IPS DF 4.7 (cell line): Measurements from ENCODE around the gene IFT81.
"Not testable (repeated sequence)": the region's sequence is repeated elsewhere in the genome, so short reads cannot be mapped to it uniquely, and the experiment has no call there.

Experiments used
- DNase-seq: peaks from one replicate; pipeline ENCODE4 v3.0.0-alpha.2; 2013; ENCODE audit warnings: low spot score; ENCODE audit errors: extremely low read depth

The IFT81 gene

DNA sequence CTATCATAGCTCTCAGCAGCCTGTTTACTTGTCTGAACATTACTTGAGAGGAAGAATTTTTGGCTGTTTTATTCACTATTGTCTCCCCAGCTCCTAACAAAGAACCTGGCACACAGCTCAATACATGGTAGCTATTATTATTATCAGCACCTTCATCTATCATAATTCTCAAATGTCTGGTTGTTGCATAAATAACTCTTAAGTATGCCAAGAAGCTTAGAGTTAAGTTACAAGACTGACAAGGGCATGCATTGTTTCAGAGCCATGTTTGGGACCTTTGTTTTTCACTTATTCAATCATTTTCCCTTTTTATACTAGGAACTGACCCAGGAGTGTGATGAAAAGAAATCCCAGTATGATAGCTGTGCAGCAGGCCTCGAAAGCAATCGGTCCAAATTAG, 79.4 kb downstream of the IFT81 start:
- no peak for DNase-seq

DNA sequence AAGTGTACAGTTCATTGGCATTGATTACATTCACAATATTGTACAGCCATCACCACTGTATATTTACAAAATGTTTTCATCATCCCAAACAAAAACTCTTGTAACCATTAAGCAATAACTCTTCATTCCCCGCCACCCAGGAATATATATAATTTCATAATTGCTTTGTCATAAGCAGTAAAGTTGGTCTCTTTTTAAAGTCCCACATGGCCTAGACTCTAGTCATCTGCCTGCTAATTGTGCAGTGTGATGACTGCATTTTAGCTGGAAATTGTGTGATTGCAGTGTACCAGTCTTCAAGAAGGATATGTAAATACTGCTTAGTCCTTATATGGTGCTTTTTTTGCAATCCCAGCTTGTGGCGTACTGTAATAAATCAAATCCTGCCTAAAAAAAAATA, 81.8 kb downstream of the IFT81 start:
- no peak for DNase-seq

DNA sequence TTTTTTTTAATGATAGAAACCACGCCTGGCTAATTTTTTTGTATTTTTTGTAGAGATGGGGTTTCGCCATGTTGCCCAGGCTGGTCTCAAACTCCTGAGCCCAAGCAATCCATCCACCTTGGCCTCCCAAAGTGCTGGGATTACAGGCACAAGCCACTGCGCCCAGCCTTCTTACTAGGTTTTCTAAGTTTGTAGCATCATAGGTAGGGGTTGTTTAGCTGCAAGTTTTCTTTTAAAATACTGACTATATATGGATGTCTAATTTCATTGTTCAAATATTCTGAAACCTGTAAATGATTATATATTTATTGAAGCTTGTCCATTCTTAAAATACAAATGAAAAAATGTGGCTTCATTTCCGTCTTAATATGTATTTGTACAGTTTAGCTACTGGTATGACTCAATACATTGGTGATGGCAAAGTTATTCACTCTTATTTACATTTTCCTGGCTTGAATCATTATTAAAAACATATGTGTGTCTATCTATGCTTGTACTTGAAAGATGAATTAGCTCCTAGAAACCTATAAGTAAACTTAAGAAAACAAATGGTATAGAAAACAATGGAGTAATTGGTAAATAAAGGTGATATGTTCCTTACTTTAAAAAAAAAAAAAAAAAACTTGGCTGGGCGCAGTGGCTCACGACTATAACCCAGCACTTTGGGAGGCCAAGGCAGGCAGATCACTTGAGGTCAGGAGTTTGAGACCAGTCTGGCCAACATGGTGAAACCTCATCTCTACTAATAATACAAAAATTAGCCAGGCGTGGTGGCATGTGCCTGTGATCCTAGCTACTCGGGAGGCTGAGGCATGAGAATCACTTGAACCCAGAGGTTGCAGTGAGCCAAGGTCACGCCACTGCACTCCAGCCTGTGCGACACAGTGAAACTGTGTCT, 87.7 kb downstream of the IFT81 start:
- DNase-seq = not testable (repeated sequence)

DNA sequence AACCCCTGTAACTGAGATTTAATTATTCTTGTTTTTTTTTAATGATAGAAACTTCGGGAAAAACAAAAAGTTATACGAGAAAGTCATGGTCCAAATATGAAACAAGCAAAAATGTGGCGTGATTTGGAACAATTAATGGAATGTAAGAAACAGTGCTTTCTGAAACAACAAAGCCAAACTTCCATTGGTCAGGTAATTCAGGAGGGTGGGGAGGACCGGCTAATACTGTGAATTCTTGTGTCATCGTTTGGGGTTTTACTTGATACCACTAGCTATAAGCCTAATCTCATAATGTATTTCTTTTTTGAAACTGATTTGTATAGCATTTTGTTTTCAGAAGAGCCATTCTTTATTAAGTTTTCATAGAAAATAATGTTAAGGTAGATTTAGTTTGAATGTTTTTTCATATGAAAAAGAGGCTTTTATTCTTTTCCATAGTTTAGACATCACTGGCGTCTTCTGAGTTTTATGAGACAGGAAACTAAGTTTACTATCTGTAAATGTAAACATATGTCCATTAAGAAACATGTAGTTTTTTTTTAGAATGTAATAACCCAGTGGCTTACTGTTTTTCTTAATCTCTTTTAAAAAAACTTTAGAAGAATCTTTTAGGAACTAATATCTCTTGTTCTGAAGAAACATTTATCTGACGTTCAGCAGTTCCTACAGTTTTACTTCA, 94.0 kb downstream of the IFT81 start:
- DNase-seq = no peak

DNA sequence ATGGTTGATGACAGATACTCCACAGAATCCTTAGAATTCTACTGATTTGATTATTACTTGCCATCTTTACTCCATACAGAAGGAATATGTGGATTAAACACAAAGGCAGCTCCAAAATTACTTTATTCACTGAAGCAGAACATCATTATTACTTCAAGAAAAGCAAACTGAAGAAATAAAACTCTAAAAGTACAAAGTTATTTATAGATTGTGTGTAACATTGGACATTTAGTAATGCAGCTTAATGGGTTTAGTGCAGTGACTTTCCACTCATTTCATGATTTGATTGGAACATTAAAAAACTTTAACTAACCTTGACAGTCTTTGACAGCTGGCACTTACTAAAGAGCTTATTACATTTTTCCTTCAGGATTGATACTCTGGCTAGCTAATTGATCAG, 97.9 kb downstream of the IFT81 start:
- no peak for DNase-seq

DNA sequence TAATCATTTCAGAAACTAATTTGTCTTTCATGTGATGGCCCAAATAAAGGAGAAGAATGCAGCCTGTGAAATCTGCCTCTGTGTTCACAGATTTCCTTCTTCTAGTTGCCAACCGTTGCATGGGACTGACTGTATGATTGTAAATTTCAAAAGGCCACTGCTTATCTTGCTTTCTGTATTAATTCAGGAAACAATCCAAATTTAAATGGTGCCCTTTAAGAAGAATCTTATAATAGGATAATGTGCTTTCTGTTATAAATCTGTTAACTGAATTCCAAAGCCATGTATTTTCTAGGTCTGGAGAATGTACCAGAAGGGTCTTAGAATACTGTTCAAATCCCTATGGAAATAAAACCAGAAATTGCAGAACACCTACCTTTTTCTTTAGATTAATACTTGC, 98.3 kb downstream of the IFT81 start:
- DNase-seq = no peak

DNA sequence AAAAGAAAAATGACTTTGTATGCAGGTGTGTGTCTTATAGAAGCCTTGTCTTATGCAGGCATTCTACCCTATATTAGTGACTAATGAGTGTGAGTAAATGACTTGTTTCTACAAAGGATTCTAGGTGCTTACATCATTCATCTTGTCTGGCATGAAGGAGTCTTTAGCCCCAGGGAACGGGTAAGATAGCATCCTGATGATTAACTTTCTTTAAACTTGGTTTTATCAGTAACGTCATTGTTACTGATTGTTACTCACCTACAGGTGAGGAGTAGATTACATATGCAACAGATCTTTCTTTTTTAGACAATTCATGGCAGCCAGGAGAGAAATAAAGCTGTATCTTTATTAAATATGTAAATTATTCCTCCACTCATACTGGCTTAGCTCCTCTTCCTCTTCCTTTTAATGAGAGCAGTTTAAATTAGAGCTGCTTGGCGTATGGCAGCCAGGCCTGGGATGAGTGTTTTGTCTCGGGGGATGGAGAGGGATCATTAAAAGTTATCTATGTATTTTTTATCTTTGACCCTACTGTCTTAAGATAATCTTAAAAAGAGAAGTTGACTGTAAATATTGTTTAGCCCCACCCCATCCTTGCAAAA, 99.7 kb downstream of the IFT81 start:
- no peak for DNase-seq

DNA sequence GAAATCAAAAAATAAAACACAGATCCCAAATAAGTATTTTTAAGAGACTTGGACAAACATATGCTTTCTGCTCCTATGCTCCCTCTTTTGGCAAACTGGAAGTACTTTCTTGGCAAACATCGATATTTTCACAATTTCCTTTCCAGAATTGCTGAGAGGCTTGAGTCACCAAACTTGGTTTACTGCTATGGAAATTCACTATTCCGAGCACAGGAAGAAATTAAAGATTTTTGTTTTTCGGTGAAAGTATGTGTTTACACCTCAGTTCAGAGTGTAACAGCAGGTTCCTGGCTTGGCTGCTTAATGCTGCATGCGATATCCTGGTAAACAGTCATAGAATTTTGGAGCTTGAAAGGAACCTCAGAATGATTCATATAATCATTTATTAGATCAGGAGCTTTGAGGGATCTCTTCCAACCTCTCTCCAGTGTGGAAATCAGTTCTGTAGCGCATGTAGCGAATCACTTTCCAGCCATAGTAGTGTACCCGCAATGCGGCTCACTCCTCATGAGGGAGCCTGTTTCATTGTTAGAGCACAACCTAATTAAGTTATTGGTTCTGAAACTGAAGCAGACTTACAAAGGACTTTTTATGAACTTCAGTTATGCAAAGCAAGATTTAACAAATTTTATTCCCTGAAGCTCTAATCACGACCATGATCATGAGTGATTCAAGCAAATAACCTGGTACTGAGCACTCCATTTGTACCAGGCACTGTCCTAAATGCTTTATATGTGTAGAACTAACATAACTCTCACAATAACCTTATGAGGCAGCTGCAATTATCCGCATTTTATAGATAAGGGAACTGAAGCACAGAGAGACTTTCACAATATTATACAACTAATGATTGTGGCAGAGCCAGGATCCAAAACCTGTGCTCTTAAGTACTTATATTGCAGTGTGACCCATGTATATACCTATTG, 100.5 kb downstream of the IFT81 start:
- DNase-seq = no peak

DNA sequence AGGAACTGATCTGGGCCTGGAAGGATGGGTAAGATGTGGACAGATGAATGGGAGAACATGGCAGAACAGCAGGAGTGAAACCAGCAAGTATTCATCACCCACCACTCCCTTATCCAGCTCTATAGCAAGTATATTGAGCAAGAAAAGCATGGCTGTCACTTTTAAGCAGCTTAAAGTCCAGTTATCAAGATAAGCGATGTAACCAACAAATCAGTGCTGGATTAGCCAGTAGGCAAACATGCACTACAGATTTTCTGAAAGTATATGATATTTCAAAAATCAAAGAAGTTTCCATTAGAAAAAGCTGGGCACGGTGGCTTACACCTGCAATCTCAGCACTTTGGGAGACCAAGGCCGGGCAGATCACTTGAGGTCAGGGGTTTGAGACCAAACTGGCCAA, 103.0 kb downstream of the IFT81 start:
- no peak for DNase-seq

DNA sequence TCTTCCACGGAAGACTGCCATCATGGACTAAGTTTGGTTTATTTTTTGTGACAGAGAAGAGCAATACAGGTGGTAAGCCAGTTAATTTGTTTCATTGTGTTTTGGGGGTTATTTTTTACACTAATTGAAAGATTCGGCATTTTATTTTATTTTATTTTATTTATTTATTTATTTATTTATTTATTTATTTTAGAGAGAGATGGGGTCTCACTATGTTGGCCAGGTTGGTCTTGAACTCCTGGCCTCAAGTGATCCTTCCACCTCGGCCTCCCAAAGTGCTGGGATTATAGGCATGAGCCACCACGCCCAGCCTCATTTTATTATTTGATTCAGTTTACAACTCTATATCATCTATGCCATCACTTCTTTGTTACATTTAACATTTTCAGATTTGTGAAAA, 104.2 kb downstream of the IFT81 start:
- not testable (repeated sequence) for DNase-seq

DNA sequence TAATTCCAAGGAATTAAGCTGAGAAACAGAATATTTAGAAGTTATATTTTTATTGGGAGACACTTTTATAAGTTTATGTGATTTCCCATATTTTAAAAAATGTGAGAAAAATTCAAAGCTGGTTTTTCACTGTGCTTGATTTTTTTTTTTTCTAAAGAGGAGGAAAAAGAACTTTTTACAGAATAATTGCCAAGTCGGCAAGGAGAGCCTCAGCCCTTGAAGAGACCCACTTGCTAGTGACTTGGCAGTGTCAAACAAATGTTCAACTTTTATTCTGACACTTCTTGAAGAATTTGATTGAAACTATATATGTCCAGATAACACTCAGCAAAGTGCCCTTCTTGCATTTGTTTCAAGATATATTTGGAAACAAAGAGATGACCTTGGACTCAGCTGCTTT, 104.6 kb downstream of the IFT81 start:
- DNase-seq = no peak

DNA sequence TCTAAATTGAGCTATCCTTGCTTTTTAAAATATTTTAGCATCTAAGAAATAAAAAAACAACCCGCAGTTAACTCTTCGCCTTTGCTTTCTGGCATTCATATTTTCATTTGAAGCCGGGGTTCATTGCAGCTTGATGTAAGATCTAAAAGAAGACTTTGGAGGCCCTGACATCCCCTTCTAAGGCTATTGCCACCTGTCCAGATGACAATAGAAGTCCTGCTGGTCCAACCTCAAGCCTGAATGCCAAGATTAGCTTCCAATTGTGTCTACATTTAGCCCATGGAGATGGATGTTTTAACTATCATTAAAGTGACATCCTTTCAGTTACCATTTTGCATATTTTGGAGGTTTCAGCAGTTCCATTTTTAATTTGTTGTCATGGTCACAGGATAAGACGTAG, 105.3 kb downstream of the IFT81 start:
- DNase-seq = no peak

DNA sequence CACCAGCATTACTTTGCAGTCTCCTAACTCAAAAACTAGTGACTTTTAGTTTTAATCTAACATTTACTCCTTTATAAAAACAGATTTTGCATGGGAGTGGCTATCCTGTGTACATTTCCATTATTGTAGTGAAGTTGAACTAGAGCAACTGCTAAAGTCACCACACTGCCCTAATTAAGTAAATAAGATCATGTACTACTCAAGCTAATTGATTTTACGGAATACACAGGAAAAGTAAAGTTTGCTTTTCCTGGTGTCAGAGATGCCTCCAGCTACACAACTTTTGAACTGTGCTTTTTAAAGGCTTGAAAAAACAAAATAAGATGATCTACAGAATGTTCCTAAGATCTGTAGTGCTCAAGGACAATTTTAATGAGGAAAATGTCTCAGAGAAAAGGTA, 106.5 kb downstream of the IFT81 start:
- no peak for DNase-seq

DNA sequence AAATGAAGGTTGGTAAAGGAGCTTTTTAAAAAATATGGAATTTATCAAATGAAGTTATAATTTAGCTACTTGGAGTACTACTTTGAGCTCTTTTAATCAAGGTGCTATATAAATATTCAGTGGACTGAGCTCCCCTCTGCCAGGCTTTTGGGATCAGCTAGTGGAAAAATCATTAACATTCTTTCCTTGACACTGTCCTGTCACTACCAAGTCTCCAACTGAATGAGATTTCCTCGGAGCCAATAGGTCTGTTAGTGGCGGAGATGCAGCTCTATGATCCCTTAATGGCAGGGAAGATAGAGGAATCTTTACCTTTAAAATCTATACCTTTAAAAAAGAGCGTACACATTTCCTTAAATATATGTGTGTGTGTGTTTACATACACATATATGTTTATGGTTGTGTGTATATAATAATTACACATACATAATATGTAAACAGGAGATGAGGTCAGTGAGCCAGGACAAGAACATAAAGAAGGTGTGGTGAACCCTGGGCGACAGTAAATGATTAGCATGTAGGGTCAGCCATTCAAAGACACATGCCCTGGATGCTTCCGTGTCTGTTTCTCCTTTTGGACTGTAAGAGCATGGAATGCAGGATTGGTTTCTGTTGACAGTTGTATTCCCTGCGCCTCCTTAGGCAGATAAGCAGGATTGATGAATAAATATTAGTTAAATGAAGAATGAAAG, 109.2 kb downstream of the IFT81 start:
- no peak for DNase-seq

DNA sequence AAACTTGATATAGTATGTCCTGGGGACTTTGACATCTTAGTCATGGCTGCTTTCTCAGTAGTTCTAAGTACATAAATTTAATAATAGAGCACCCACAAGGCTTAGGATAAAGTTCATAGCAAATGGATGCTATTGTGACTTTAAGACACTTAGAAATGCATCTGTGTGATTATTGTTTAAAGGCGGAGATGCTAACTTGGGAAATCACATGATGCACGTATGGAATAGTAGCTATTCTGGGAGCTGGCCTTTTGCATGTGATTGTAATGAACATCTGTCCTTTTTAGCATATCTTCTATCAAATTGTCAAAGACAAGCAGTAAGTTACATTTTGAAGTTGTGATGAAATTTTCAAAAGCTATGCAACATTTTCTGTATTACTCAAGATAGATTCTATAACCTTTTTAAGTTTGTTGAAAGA, 110.2 kb downstream of the IFT81 start:
- no peak for DNase-seq

DNA sequence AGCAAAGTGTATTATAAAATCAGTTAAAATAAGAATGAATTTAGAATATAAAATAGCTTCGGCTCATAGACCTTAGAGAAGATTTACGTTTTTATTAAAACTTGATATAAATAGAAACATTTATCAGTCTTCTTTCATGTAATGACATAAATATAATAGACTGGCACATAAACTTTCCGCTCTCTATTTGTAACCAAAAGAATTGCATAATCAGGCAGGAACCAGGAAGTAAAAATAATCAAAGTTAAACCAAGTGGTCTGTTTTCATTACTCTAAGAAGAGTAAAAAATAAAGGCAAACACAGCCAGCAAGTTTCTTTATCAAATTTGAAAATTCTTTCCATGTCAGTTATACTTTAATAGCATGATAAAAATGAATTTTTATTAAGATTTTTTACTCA, 110.6 kb downstream of the IFT81 start:
- DNase-seq = no peak

DNA sequence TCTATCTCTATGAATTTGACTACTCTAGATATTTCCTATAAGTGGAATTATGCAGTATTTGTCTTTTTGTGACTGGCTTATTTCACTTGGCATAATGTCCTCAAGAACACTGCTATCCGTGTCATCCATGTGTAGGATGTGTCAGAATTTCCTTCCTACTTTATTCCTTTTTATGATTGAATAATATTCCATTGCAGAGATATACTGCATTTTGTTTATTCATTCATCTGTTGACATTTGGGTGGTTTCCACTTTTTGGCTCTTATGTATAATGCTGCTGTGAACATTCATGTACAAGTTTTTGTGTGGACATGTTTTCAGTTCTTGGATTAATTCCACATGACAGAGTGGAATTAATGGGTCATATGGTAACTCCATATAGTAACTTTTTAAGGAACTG, 111.2 kb downstream of the IFT81 start:
- DNase-seq = no peak

DNA sequence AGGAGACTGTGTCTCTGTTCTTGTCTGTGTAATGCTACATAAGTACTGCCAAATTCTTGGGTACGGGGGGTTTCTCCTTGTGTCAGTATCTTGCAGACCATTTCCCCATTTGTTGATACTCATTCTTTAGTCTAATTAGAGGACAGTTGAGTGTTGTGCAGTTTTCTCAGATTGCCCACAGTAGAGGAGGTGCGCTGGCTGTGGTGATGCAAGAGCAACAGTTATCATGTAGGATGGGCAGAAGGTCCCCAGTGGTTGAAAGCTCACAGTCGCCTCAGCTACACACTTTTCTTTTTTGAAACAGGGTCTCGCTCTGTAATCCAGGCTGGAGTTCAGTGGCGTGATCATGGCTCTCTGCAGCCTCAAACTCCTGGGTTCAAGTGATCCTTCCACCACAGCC, 119.1 kb downstream of the IFT81 start:
- no peak for DNase-seq

DNA sequence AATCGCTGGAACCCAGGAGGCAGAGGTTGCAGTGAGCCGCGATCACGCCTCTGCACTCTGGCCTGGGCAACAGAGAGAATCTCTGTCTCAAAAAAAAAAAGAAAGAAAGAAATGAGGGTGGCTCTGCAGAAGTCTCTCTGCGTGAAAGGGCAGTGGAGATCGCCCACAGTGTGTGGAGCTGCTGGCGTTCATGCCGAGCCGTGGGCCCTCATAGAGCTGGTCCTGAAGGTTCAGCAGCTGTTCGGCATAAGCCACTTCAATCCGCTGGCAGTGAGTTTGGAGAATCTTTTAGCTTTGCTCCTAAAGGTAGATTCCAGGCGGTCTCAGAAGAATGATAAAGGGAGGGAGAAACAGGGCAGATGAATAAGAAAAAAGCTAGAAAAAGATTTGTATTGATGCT, 120.2 kb downstream of the IFT81 start:
- DNase-seq = no peak

DNA sequence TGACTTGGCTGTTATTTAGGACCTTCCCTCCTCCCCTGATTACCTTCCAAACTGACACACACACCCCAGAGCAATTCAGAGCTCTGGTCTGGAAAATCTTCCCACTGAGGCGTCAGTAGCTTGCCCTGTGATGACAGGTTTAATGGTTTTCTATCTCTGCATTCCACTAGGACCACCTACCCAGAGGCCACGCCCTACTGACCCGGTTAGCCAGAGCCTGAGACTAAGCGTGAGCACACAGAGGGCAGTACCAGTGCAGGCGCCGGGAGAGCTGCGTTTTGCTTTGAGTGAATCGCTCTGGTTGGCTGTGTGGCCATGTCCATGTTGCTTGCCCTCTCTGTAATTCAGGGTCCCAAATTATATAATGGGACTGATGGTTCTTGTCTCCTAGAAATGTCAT, 120.7 kb downstream of the IFT81 start:
- peak; percentile 56 for DNase-seq

DNA sequence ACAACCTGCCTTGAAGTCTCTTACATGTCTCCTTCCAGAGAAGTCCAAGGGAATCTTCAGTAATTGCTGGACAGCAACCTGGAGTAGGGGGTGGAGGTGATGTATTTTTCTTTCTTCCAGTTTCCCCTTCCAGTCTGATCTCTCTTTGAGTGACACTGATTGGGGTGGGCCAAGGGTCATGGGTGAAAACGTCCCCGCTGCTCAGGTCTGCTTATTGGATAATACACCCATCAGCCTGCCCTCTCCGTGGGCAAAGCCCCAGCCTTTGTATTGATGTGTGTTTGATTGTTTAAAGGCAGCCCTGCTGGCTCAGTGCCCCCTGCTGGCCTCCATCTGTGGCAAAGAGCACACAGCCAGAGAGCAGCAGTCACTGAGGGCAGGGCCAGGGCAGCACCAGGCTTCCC, 121.2 kb downstream of the IFT81 start:
- DNase-seq = no peak
